ENCODE data around the gene EYS.
"Not testable (repeated sequence)": the region's sequence is repeated elsewhere in the genome, so short reads cannot be mapped to it uniquely, and the experiment has no call there.

EYS gene

GRCh38 chr6:64486578-64487351 lies 1220.3 kb downstream of the EYS start:
- DNase-seq = no peak

- no peak for DNase-seq
These were observed 1223.0 kb downstream of the EYS start for GRCh38 chr6:64483956-64484499.

- no peak for DNase-seq
These were observed 1224.4 kb downstream of the EYS start for GRCh38 chr6:64482631-64483030.

GRCh38 chr6:64479134-64479533 lies 1227.9 kb downstream of the EYS start:
- DNase-seq = no peak

- DNase-seq = no peak
These were observed 1229.6 kb downstream of the EYS start for GRCh38 chr6:64477391-64477790.

DNA sequence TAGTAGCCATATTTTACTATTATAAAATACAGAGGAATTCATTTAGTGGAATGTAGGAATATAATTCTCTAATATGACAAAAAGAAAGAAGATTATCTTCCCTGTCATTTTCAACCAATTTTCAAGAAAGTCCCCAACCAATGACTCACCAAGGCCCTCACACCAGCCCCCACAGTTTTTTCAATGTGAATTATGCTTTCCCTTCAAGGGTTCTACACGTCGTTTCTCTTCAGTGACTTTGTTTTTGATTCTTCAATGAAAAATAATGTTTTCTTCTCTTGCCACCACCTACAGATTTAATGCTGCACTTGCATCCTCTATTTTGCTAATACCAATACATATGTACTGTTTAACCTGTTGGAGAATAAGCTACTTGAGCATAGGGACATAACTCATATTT lies 1230.1 kb downstream of the EYS start:
- no peak for DNase-seq

DNA sequence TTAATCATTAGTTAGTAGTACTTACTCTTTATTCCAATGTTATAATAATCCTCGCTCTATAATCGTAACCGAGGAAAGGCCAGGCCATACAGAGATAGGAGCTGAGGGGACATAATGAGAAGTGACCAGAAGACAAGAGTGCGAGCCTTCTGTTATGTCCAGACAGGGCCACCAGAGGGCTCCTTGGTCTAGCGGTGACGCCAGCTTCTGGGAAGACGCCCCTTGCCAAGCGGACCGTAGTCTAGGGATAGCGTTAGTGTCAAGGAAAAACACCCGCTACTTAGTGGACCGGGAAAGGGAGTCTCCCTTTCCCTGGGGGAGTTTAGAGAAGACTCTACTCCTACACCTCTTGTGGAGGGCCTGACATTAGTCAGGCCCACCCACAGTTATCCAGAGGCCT lies 1237.6 kb downstream of the EYS start:
- DNase-seq = not testable (repeated sequence)

GRCh38 chr6:64467656-64468055 lies 1239.4 kb downstream of the EYS start:
- no peak for DNase-seq

GRCh38 chr6:64459411-64459944 lies 1247.5 kb downstream of the EYS start:
- DNase-seq = no peak

DNA sequence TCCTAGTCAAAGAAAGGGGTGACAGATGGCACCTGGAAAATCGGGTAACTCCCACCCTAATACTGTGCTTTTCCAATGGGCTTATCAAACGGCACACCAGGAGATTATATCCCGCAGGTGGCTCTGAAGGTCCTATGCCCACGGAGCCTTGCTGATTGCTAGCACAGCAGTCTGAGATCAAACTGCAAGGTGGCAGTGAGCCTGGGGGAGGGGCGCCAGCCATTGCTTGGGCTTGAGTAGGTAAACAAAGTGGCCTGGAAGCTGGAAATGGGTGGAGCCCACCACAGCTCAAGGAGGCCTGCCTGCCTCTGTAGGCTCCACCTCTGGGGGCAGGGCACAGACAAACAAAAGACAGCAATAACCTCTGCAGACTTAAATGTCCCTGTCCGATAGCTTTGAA lies 1258.9 kb downstream of the EYS start:
- DNase-seq = not testable (repeated sequence)

DNA sequence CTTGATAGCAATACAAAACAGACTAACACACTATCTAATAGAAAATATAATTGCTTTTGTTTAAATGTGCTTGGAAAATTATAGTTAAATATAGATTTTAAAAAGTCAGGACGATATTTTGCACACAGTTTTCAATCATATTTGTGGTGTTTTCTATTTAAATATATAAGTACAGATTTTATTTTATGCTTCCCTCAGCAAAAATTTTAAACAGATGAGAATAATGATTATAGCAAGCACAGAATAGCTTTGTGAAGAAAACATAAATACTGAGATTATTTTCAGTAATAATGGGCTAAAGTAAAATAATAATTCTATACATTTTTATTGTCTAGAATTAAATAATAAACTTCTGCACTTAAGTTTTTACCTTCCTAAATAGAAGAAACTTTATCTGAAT lies 1262.0 kb downstream of the EYS start:
- no peak for DNase-seq

GRCh38 chr6:64439274-64439673 lies 1267.8 kb downstream of the EYS start:
- no peak for DNase-seq

DNA sequence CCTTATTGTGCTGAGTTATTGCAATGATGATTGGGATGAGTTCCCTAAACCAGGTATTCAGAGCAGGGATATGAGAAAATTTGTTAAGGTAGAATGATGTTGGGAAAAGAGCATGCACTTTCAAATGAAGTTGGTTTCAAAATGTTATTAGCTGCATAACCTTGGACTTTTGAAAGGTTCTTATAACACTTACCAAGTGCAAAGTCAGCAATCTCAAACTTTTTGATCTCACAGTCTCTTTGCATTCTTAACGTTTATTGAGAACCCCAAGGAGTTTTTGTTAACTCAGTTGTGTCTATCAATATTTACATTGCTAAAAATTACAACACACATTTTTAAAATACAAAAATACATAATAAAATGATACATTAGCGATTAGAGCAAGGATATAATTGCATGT lies 1269.0 kb downstream of the EYS start:
- DNase-seq = no peak

- no peak for DNase-seq
These were observed 1277.1 kb downstream of the EYS start for GRCh38 chr6:64429926-64430325.

GRCh38 chr6:64428186-64428585 lies 1278.8 kb downstream of the EYS start:
- no peak for DNase-seq

- DNase-seq = no peak
These were observed 1291.1 kb downstream of the EYS start for GRCh38 chr6:64415926-64416325.

DNA sequence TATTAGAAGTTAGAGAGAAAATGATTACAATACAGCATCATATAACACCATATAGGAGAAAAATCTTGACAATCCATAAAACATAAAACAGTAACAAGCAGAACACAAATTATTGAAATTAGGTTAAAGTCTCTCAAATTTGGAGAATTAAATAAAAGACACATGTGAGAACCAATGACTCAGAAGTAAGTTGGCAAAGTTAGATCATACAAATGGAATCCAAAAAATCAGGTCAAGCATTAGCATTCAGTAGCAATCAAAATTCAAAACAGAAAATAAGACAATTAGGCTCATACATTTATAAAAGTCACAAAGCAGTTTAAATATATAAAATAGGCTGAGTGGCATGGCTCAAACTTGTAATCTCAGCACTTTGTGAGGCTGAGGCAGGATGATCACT lies 1295.8 kb downstream of the EYS start:
- DNase-seq = no peak

- no peak for DNase-seq
These were observed 1297.1 kb downstream of the EYS start for GRCh38 chr6:64409948-64410347.

GRCh38 chr6:64404396-64404795 lies 1302.6 kb downstream of the EYS start:
- DNase-seq = no peak

GRCh38 chr6:64383277-64383676 lies 1323.7 kb downstream of the EYS start:
- DNase-seq = no peak

GRCh38 chr6:64376394-64376793 lies 1330.6 kb downstream of the EYS start:
- DNase-seq = no peak

DNA sequence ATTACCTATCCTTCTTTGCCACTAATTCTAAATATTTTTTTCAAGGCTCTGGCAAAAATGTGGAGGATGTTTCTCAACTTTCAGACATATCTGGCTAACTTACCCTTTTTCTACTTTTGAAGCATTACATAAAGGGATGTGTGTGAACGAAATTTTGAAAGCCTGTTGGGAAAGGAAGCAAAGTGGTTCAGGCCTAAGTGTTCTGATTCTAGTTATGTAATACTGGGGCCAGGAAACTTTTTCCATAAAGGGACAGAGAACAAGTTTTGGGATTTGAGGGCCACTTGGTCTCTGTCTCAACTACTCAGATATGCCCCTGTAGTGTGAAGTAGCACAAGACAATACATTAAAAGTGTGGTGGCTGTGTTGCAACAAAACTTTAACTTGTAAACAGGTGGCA lies 1349.6 kb downstream of the EYS start:
- no peak for DNase-seq

GRCh38 chr6:64347411-64347810 lies 1359.6 kb downstream of the EYS start:
- DNase-seq = no peak
